ENCODE measurements around the gene KARS1. TPM values are rescaled to one million over a fixed set of nuclear protein-coding genes. Genes with fewer than 3 reads are reported as not detected.

KARS1 gene
- total RNA-seq, 1 donor from 2014 or later, result 97.4 TPM

GRCh38 chr16:75635036-75635435 is 12.4 kb downstream of the KARS1 start:
- Mint-ChIP-seq H3K4me1 (ENCODE audit: low read depth, unreplicated experiment) (no peaks in the 10 kb centered on the region), H3K4me3 (ENCODE audit: unreplicated experiment) (no peak overlapping the region), H3K27me3 (ENCODE audit: unreplicated experiment) (no peaks in the 10 kb centered on the region), H3K27ac (ENCODE audit: unreplicated experiment) (no peak overlapping the region), H3K9me3 (ENCODE audit: unreplicated experiment) (no peaks in the 10 kb centered on the region), H3K36me3 (ENCODE audit: unreplicated experiment) (no peaks in the 10 kb centered on the region)
- no peak for TF ChIP-seq CTCF (IDR thresholded peaks at IDR 0.05; ENCODE audit: partially characterized antibody, unreplicated experiment)
- no peak for DNase-seq

- Mint-ChIP-seq H3K36me3 (ENCODE audit: unreplicated experiment) (no peaks in the 10 kb centered on the region), H3K4me3 (ENCODE audit: unreplicated experiment) (no peak overlapping the region), H3K9me3 (ENCODE audit: unreplicated experiment) (no peaks in the 10 kb centered on the region), H3K27me3 (ENCODE audit: unreplicated experiment) (no peaks in the 10 kb centered on the region), H3K27ac (ENCODE audit: unreplicated experiment) (no peak overlapping the region), H3K4me1 (ENCODE audit: low read depth, unreplicated experiment) (no peaks in the 10 kb centered on the region)
- no peak for DNase-seq
- TF ChIP-seq CTCF (IDR thresholded peaks at IDR 0.05; ENCODE audit: partially characterized antibody, unreplicated experiment), result no peak
Observed at GRCh38 chr16:75632857-75633256, 14.6 kb downstream of the KARS1 start.

GRCh38 chr16:75630052-75630451 is 17.4 kb downstream of the KARS1 start:
- no peaks in the 10 kb centered on the region for H3K36me3 Mint-ChIP-seq (ENCODE audit: unreplicated experiment)
- no peaks in the 10 kb centered on the region for H3K4me1 Mint-ChIP-seq (ENCODE audit: low read depth, unreplicated experiment)
- no peak overlapping the region for H3K27ac Mint-ChIP-seq (ENCODE audit: unreplicated experiment)
- TF ChIP-seq CTCF (IDR thresholded peaks at IDR 0.05; ENCODE audit: partially characterized antibody, unreplicated experiment), result no peak
- no peaks in the 10 kb centered on the region for H3K27me3 Mint-ChIP-seq (ENCODE audit: unreplicated experiment)
- DNase-seq, result no peak
- peaks cover 2% of the 10 kb centered on the region for H3K9me3 Mint-ChIP-seq (ENCODE audit: unreplicated experiment)
- no peak overlapping the region for H3K4me3 Mint-ChIP-seq (ENCODE audit: unreplicated experiment)

GRCh38 chr16:75629132-75629531 is 18.3 kb downstream of the KARS1 start:
- TF ChIP-seq CTCF (IDR thresholded peaks at IDR 0.05; ENCODE audit: partially characterized antibody, unreplicated experiment), result no peak
- Mint-ChIP-seq H3K9me3 (ENCODE audit: unreplicated experiment) (peaks cover 2% of the 10 kb centered on the region), H3K36me3 (ENCODE audit: unreplicated experiment) (no peaks in the 10 kb centered on the region), H3K4me3 (ENCODE audit: unreplicated experiment) (no peak overlapping the region), H3K27ac (ENCODE audit: unreplicated experiment) (no peak overlapping the region), H3K27me3 (ENCODE audit: unreplicated experiment) (no peaks in the 10 kb centered on the region), H3K4me1 (ENCODE audit: low read depth, unreplicated experiment) (no peaks in the 10 kb centered on the region)
- no peak for DNase-seq

- Mint-ChIP-seq H3K27me3 (ENCODE audit: unreplicated experiment) (no peaks in the 10 kb centered on the region), H3K36me3 (ENCODE audit: unreplicated experiment) (no peaks in the 10 kb centered on the region), H3K4me3 (ENCODE audit: unreplicated experiment) (no peak overlapping the region), H3K27ac (ENCODE audit: unreplicated experiment) (no peak overlapping the region), H3K9me3 (ENCODE audit: unreplicated experiment) (peaks cover 3% of the 10 kb centered on the region), H3K4me1 (ENCODE audit: low read depth, unreplicated experiment) (no peaks in the 10 kb centered on the region)
- no peak for TF ChIP-seq CTCF (IDR thresholded peaks at IDR 0.05; ENCODE audit: partially characterized antibody, unreplicated experiment)
- no peak for DNase-seq
Observed at GRCh38 chr16:75628351-75628750, 19.1 kb downstream of the KARS1 start.

Measured in glutamatergic neuron (in vitro differentiated cells).